ENCODE measurements around the gene IQGAP2. TPM values are rescaled to one million over a fixed set of nuclear protein-coding genes. Genes with fewer than 3 reads are reported as not detected.

Gene IQGAP2
- total and polyA plus RNA-seq, 2 of the 8 experiments (the other 6 are each of a cell fraction or from before 2014, with no cell fraction given), result 19.7 to 66.0 TPM

DNA sequence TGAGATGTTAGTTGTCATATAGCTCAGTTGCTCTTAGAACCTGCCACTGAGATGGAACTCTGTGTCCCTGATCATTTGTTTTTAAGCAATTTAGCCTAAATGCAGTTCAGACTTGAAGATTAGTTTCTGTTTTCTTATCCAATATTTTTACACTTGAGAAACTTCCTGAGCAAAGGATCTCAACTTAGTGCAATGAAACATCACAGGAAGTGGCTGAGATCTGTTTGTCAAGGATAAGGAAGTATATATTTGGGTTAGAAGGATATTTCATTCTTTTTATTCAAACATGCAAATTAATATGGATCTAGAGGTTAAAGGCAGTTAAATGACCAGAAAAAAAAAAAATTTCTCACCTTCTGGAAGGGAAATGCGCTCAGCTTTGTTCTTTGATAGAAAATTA is 293.2 kb downstream of the IQGAP2 start:
- no peaks in the 10 kb centered on the region for H3K23me2 ChIP-seq (ENCODE audit: low read depth, low read length)
- H2AFZ ChIP-seq (ENCODE audit: low read length), result no peak overlapping the region
- no peak for FAIRE-seq
- H2BK12ac ChIP-seq (ENCODE audit: low read depth, low read length), result no peak overlapping the region
- no peaks in the 10 kb centered on the region for H3K79me2 ChIP-seq (ENCODE audit: control insufficient read depth in 1 of 2, insufficient read depth in 2 of 2, low read length in 2 of 2)
- no peak overlapping the region for H2BK20ac ChIP-seq (ENCODE audit: low read length)
- DNase-seq (ENCODE audit: low read depth in 1 of 2, low spot score in 2 of 2), result no peak
- H4K8ac ChIP-seq (ENCODE audit: extremely low read depth, insufficient read depth, low read length), result no peak overlapping the region
- peaks cover 0 to 17% (median 3%) of the 10 kb centered on the region in 4 experiments; a peak in 2 of 8 replicates for H3K36me3 ChIP-seq (ENCODE audit: control insufficient read depth in 2 of 4, insufficient read depth in 4 of 4, low read length in 3 of 4)
- POLR2A ChIA-PET (ENCODE audit: partially characterized antibody), result no interaction called here
- 95% methylated on average over 1 of the region's 1 CpG; no CpG with 5 or more reads in 1 of the 2 experiments for WGBS, 2 experiments (ENCODE audit: extremely low coverage in 1 of 2, insufficient coverage in 1 of 2, insufficient read length in 1 of 2, insufficient replicate concordance in 2 of 2, low coverage in 1 of 2, low lambda C conversion rate in 2 of 2, missing lambda C conversion rate in 1 of 2)
- H3K4me3 ChIP-seq (ENCODE audit: extremely low read depth in 1 of 4, insufficient read depth in 2 of 4, low read depth in 3 of 4, low read length in 4 of 4), result no peak overlapping the region
- no peaks in the 10 kb centered on the region for H3K9me3 ChIP-seq (ENCODE audit: insufficient read depth in 2 of 2, low read depth in 1 of 2, low read length in 1 of 2)
- H2AK5ac ChIP-seq (ENCODE audit: low read depth, low read length), result no peak overlapping the region
- H4K91ac ChIP-seq (replicated peaks; ENCODE audit: insufficient read length, low read length), result no peak overlapping the region
- no peaks in the 10 kb centered on the region for H3K27me3 ChIP-seq (replicated peaks in 1 of 4; ENCODE audit: control insufficient read depth in 3 of 4, extremely low read depth in 1 of 4, insufficient read depth in 3 of 4, low read length in 3 of 4)
- H2BK15ac ChIP-seq (ENCODE audit: low read length), result no peak overlapping the region
- TF ChIP-seq, protein P1, sequence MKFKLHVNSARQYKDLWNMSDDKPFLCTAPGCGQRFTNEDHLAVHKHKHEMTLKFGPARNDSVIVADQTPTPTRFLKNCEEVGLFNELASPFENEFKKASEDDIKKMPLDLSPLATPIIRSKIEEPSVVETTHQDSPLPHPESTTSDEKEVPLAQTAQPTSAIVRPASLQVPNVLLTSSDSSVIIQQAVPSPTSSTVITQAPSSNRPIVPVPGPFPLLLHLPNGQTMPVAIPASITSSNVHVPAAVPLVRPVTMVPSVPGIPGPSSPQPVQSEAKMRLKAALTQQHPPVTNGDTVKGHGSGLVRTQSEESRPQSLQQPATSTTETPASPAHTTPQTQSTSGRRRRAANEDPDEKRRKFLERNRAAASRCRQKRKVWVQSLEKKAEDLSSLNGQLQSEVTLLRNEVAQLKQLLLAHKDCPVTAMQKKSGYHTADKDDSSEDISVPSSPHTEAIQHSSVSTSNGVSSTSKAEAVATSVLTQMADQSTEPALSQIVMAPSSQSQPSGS (IDR thresholded peaks at IDR 0.05; ENCODE audit: low read length), result no peak
- TF ChIP-seq HDAC6 (IDR thresholded peaks at IDR 0.05; ENCODE audit: low read depth, low read length) (no peak), MAFK (IDR thresholded peaks at IDR 0.05; ENCODE audit: low read depth, low read length) (no peak), KDM4A (IDR thresholded peaks at IDR 0.05; ENCODE audit: low read depth, low read length, severe bottlenecking) (no peak), SP1 (IDR thresholded peaks at IDR 0.05; ENCODE audit: low read depth, low read length) (no peak)
- H3K4me1 ChIP-seq (replicated peaks in 1 of 4; ENCODE audit: control insufficient read depth in 3 of 4, insufficient read depth in 4 of 4, low read length in 3 of 4), result no peaks in the 10 kb centered on the region
- H3K27ac ChIP-seq (ENCODE audit: low read depth, low read length), result no peak overlapping the region
- no peak overlapping the region for H2BK5ac ChIP-seq (ENCODE audit: low read depth, low read length)
- H4K5ac ChIP-seq (ENCODE audit: insufficient read length, low read depth, low read length), result no peak overlapping the region
- H3K4ac ChIP-seq (replicated peaks; ENCODE audit: insufficient read length, low read depth, low read length), result no peak overlapping the region
- no peak overlapping the region for H3K18ac ChIP-seq (ENCODE audit: extremely low read depth, low read length)
- H3K23ac ChIP-seq (ENCODE audit: insufficient read length), result no peak overlapping the region
- no peak overlapping the region for H3K14ac ChIP-seq (ENCODE audit: insufficient read length)
- H3K79me1 ChIP-seq (ENCODE audit: low read depth, low read length), result no peaks in the 10 kb centered on the region
- H3K56ac ChIP-seq (replicated peaks; ENCODE audit: insufficient read length, low read depth, low read length), result no peak overlapping the region
- CTCF ChIA-PET (ENCODE audit: partially characterized antibody), result interaction anchor here (0.6 to 1.1 kb wide), 2 partner anchors 80 to 163 kb away, joined by 3 to 5 read pairs; no protein-coding TSS in a partner anchor
- no peak overlapping the region for H2BK120ac ChIP-seq (replicated peaks; ENCODE audit: low read depth, low read length)
- no peaks in the 10 kb centered on the region for H4K20me1 ChIP-seq (replicated peaks in 1 of 2; ENCODE audit: control insufficient read depth in 1 of 2, insufficient read depth in 2 of 2, low read length in 2 of 2)
- H3K9ac ChIP-seq (replicated peaks in 1 of 4; ENCODE audit: extremely low read depth in 1 of 4, low read depth in 3 of 4, low read length in 3 of 4), result no peak overlapping the region
- H3K4me2 ChIP-seq (ENCODE audit: insufficient read depth in 1 of 2, low read depth in 2 of 2, low read length in 2 of 2), result no peak overlapping the region

Data from H1 (cell line).